Activated CD8-positive, alpha-beta T cell treated with anti-CD3 and anti-CD28 coated beads for 36 hours (primary cell): ENCODE results near the gene MARF1. TPM values are rescaled to one million over a fixed set of nuclear protein-coding genes. Genes with fewer than 3 reads are reported as not detected.

Experiments
- ATAC-seq: fragments of 200-7000 bp; cut with Tn5 transposase; one replicate; pipeline ENCODE4 v1.10.0; 2021; ENCODE audit warnings: mild to moderate bottlenecking, moderate library complexity
- CTCF ChIA-PET: fragments of 350-600 bp; sonication (Branson Sonifier 250); formaldehyde crosslinking; loops from one replicate; lab custom pipeline; 2021; ENCODE audit warnings: antibody characterized with exemption; lab: Charles Lee
- POLR2A ChIA-PET: fragments of 350-600 bp; sonication (Branson Sonifier 250); formaldehyde crosslinking; loops from one replicate; lab custom pipeline; 2021; ENCODE audit warnings: antibody characterized with exemption; lab: Charles Lee
- DNase-seq: peaks from one replicate; pipeline ENCODE4 v3.0.0-alpha.2; 2020
- H3K27ac Mint-ChIP-seq: one replicate; pipeline ENCODE4 v1.8.0; 2021; ENCODE audit warnings: mild to moderate bottlenecking, mixed read lengths
- H3K27me3 Mint-ChIP-seq: one replicate; pipeline ENCODE4 v1.8.0; 2021; ENCODE audit warnings: mixed read lengths
- H3K36me3 Mint-ChIP-seq: one replicate; pipeline ENCODE4 v1.8.0; 2021; ENCODE audit warnings: low read depth, mixed read lengths
- H3K4me1 Mint-ChIP-seq: one replicate; pipeline ENCODE4 v1.8.0; 2021; ENCODE audit warnings: low read depth, mixed read lengths
- H3K4me3 Mint-ChIP-seq: one replicate; pipeline ENCODE4 v1.8.0; 2021; ENCODE audit warnings: mild to moderate bottlenecking, moderate library complexity, mixed read lengths
- H3K9me3 Mint-ChIP-seq: one replicate; pipeline ENCODE4 v1.8.0; 2021; ENCODE audit warnings: mixed read lengths
- intact Hi-C: fragments of 100-400 bp; cut with micrococcal nuclease; formaldehyde crosslinking; loops from one replicate; pipeline ENCODE4 v1.10.0; 2022
- total RNA-seq, 2 experiments: library from RNA; stranded (reverse); gene quantifications; one replicate each; pipeline ENCODE4 v1.2.3, GENCODE V29; 2021
- TF ChIP-seq, protein P1 (sequence below): fragments of 200-600 bp; IDR thresholded peaks from one replicate; pipeline ENCODE4 v1.8.0; 2022; ENCODE audit warnings: antibody characterized with exemption, mild to moderate bottlenecking

MARF1 gene
- total RNA-seq, 2 experiments from 2014 or later = 55.7 to 56.0 TPM

DNA sequence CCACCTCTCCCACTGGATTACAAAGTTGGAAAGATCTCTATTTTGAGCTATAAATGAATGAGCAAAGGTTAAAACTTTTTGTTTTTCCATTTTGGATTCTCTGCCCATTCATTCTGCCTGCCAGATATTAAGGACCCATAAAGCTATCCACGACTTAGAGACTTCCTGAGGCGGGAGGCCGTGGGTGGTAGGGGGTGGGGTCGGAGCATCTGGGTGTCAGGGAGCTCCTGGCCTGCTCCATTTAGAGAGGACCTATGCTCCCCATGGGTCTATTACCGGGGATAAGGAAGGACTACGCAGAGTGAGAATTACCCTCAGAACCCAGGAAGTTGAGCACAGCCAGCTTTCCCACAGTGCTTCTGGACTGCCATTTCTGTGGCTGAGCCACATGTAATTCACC, 45.8 kb downstream of the MARF1 start:
- Mint-ChIP-seq H3K27ac (peak overlapping the region; percentile 96), H3K9me3 (no peaks in the 10 kb centered on the region), H3K36me3 (peaks cover 69% of the 10 kb centered on the region), H3K4me3 (no peak overlapping the region), H3K4me1 (peaks cover 37% of the 10 kb centered on the region), H3K27me3 (no peaks in the 10 kb centered on the region)
- POLR2A ChIA-PET = interaction anchor here (0.6 to 1.6 kb wide), 3 partner anchors 10 to 25 kb away, joined by 3 to 6 read pairs (median 5); no protein-coding TSS in a partner anchor
- no peak for DNase-seq
- no peak for ATAC-seq
- intact Hi-C loops = no loop called here
- CTCF ChIA-PET = interaction anchor here (1.1 to 1.5 kb wide), 3 partner anchors 43 to 170 kb away, joined by 3 to 4 read pairs (median 3); no protein-coding TSS in a partner anchor
- TF ChIP-seq, protein P1, sequence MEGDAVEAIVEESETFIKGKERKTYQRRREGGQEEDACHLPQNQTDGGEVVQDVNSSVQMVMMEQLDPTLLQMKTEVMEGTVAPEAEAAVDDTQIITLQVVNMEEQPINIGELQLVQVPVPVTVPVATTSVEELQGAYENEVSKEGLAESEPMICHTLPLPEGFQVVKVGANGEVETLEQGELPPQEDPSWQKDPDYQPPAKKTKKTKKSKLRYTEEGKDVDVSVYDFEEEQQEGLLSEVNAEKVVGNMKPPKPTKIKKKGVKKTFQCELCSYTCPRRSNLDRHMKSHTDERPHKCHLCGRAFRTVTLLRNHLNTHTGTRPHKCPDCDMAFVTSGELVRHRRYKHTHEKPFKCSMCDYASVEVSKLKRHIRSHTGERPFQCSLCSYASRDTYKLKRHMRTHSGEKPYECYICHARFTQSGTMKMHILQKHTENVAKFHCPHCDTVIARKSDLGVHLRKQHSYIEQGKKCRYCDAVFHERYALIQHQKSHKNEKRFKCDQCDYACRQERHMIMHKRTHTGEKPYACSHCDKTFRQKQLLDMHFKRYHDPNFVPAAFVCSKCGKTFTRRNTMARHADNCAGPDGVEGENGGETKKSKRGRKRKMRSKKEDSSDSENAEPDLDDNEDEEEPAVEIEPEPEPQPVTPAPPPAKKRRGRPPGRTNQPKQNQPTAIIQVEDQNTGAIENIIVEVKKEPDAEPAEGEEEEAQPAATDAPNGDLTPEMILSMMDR = no peak

DNA sequence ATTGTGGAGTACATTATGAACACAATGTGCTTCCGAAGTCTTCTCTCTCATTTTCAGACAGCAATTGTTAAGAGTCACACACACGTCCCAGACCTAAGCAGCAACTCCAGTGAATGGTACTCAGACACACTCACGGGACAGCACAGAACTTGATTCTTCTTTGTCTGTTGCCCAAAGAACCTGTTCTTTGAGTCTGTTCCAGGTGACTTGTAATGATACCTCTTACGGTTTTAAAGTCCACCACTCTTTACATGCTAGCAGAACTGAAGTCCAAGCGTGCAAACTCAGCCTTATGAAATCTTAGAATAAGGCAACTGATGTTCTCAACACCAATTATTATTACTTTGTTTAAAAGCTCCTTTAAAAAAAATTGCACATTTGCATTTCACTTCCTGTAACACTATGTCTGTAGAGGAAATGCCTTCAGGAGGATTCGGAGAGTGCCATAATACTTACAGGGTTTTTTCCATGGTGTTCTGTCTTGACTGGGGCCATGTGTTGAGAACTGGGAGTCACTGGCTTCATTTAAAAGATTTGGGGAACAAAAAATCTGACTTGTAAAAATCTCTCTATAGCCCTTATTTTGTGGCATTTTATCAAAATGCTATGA, 48.1 kb downstream of the MARF1 start:
- CTCF ChIA-PET = no interaction called here
- POLR2A ChIA-PET = interaction anchor here (1.0 kb wide), 1 partner anchor 23 kb away, joined by 3 read pairs; no protein-coding TSS in a partner anchor
- TF ChIP-seq, protein P1 = no peak
- H3K4me1 Mint-ChIP-seq = peaks cover 52% of the 10 kb centered on the region
- H3K4me3 Mint-ChIP-seq = no peak overlapping the region
- ATAC-seq (no peak), DNase-seq (no peak)
- intact Hi-C loops = loop anchor here (5.0 kb wide), 1 partner anchor 47 kb away; the partner anchor contains the start of gene MARF1
- peak overlapping the region; percentile 42 for H3K27ac Mint-ChIP-seq
- H3K9me3 Mint-ChIP-seq = no peaks in the 10 kb centered on the region
- H3K36me3 Mint-ChIP-seq = peaks cover 72% of the 10 kb centered on the region
- no peaks in the 10 kb centered on the region for H3K27me3 Mint-ChIP-seq

DNA sequence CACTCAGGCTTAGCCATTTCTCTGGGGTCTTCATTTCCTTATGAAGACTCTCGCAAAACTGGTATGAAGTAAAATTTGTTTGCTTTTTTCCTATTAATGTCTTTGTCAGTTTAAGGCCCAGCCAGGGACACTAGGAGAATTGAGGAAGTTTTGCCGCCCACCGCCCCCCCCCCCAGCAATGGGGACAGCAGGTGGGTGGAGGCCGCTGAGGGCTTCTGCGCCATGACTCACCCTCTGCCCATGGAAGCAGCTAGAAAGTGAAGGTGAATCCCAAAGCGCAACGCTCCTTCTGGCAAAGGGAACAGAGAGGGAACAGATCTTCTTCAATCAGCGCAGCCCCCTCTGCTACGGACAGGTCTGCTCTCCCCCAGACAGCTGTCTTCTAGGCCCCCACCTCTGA, 49.7 kb downstream of the MARF1 start:
- CTCF ChIA-PET = no interaction called here

DNA sequence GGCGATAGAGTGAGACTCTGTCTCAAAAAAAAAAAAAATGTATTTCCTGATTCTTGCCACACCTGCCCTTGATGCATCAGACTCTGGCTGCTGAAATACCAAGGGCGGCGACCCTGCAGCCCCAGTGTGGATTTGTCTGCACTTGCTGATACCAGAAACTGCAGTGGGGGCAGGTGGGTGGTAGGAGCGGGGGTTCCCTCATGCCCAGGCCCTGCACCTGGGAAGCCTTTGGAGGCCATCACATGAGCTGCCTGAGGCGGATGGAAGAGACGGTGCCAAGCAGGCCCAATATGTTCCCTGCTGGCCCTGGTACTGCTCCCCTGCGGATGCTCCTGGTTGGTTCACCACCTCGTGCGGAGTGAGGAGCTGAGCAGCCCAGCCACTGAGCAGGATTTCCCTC, 50.6 kb downstream of the MARF1 start:
- Mint-ChIP-seq H3K36me3 (peaks cover 79% of the 10 kb centered on the region), H3K4me3 (no peak overlapping the region), H3K9me3 (no peaks in the 10 kb centered on the region), H3K4me1 (peaks cover 46% of the 10 kb centered on the region), H3K27me3 (no peaks in the 10 kb centered on the region), H3K27ac (peak overlapping the region; percentile 75)
- ChIA-PET CTCF (no interaction called here), POLR2A (interaction anchor here (1.3 kb wide), 1 partner anchor 9 kb away, joined by 4 read pairs; no protein-coding TSS in a partner anchor)
- no peak for ATAC-seq
- peak; percentile 35 for DNase-seq
- intact Hi-C loops = loop anchor here (5.0 kb wide), 1 partner anchor 50 kb away; the partner anchor contains the start of gene MARF1
- TF ChIP-seq, protein P1 = no peak

More for the DNA sequence above, 49.7 kb downstream of the MARF1 start:
- Mint-ChIP-seq H3K4me1 (peaks cover 50% of the 10 kb centered on the region), H3K27ac (peak overlapping the region; percentile 77), H3K4me3 (no peak overlapping the region), H3K27me3 (no peaks in the 10 kb centered on the region), H3K9me3 (no peaks in the 10 kb centered on the region), H3K36me3 (peaks cover 76% of the 10 kb centered on the region)
- TF ChIP-seq, protein P1 = no peak
- no peak for DNase-seq
- intact Hi-C loops = loop anchor here (5.0 kb wide), 1 partner anchor 49 kb away; the partner anchor contains the start of gene MARF1
- no peak for ATAC-seq
- POLR2A ChIA-PET = no interaction called here
